Frontal cortex (tissue), 4 donors: Measurements from ENCODE around the gene ROBO3. TPM values are rescaled to one million over a fixed set of nuclear protein-coding genes. Genes with fewer than 3 reads are reported as not detected.

Experiments
- DNase-seq, 2 donors: peaks; one replicate each; pipeline ENCODE4 v3.0.0; 2012; ENCODE audit warnings: low spot score in 2 of 2
- FAIRE-seq: peaks from 2 replicates; lab custom pipeline; 2012; peaks lifted over from hg19 to GRCh38; lab: Jason Lieb, UNC
- total RNA-seq: library from RNA; depleted of rRNA; stranded (reverse); fragments of >200 nt; gene quantifications from one replicate; pipeline ENCODE4 v1.2.3, GENCODE V29; 2014
- donor health status: control.
- donor health status: control.
- donor health status: control.

ROBO3 gene
- total RNA-seq, 1 donor from 2014 or later = 10.2 TPM

- FAIRE-seq = no peak
- DNase-seq = no peak
Measured at GRCh38 chr11:124873951-124874350, 8.7 kb downstream of the ROBO3 start.

- FAIRE-seq (no peak), DNase-seq (no peak)
Measured at GRCh38 chr11:124874571-124875255, 9.5 kb downstream of the ROBO3 start.

GRCh38 chr11:124875401-124875800, 10.2 kb downstream of the ROBO3 start:
- FAIRE-seq = no peak
- DNase-seq = no peak

GRCh38 chr11:124875943-124876817, 10.9 kb downstream of the ROBO3 start:
- DNase-seq (peak; percentile 87 to 95), FAIRE-seq (no peak)

- no peak for DNase-seq
- no peak for FAIRE-seq
Measured at GRCh38 chr11:124876818-124877630, 11.8 kb downstream of the ROBO3 start.

- FAIRE-seq = no peak
- DNase-seq = no peak
Measured at GRCh38 chr11:124877631-124877909, 12.3 kb downstream of the ROBO3 start.

GRCh38 chr11:124877910-124878758, 12.9 kb downstream of the ROBO3 start:
- FAIRE-seq (no peak), DNase-seq (no peak)

GRCh38 chr11:124878759-124879492, 13.7 kb downstream of the ROBO3 start:
- no peak for DNase-seq
- no peak for FAIRE-seq

GRCh38 chr11:124879493-124880289, 14.5 kb downstream of the ROBO3 start:
- FAIRE-seq (no peak), DNase-seq (no peak)

- no peak for FAIRE-seq
Measured at GRCh38 chr11:124880290-124880611, 15.0 kb downstream of the ROBO3 start.

GRCh38 chr11:124880958-124881357, 15.7 kb downstream of the ROBO3 start:
- DNase-seq = no peak
- FAIRE-seq = no peak

More at GRCh38 chr11:124880290-124880611, 15.0 kb downstream of the ROBO3 start:
- DNase-seq = no peak

GRCh38 chr11:124882339-124883071, 17.3 kb downstream of the ROBO3 start:
- no peak for DNase-seq
- FAIRE-seq = no peak

GRCh38 chr11:124884340-124884739, 19.1 kb downstream of the ROBO3 start:
- FAIRE-seq (no peak), DNase-seq (no peak)

GRCh38 chr11:124884869-124885479, 19.7 kb downstream of the ROBO3 start:
- DNase-seq (no peak), FAIRE-seq (no peak)

- FAIRE-seq = no peak
- no peak for DNase-seq
Measured at GRCh38 chr11:124886476-124886875, 21.2 kb downstream of the ROBO3 start.

GRCh38 chr11:124886978-124887666, 21.9 kb downstream of the ROBO3 start:
- FAIRE-seq (no peak), DNase-seq (no peak)

- DNase-seq = no peak
- FAIRE-seq = no peak
Measured at GRCh38 chr11:124887667-124888013, 22.4 kb downstream of the ROBO3 start.
